ENCODE results near the gene WWC2. TPM values are rescaled to one million over a fixed set of nuclear protein-coding genes. Genes with fewer than 3 reads are reported as not detected.
"Not testable (repeated sequence)": the region's sequence is repeated elsewhere in the genome, so short reads cannot be mapped to it uniquely, and the experiment has no call there.

Gene WWC2
- total RNA-seq, 1 donor, result 4.3 TPM

DNA sequence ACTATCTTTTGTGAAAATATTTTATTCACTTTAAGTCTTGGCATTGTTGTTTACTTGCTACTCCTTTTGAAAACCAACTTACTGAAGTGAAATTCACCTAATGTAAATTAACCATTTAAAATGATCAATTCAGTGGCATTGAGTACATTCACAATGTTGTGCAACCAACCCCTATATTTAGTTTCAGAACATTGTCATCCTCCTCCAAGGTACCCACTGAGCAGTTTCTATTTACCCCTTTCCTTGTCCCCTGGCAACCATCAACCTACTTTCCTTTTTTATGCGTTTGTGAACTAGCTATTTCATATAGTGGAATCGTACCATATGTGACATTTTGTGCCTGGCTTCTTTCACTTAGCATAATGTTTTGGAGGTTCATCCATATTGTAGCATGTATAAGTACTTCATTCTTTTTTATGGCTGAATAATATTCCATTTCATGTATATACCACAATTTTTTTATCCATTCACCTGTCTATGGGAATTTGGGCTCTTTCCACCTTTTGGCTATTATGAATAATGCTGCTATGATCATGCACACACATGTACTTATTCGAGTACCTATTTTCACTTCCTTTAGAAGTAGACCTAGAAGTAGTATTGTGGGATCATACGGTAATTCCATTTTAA is 85.0 kb downstream of the WWC2 start:
- no peaks in the 10 kb centered on the region for H3K9me3 ChIP-seq (ENCODE audit: low read depth, low read length)
- no peak overlapping the region for H3K4me3 ChIP-seq (ENCODE audit: low read length)
- H3K4me1 ChIP-seq (ENCODE audit: insufficient read depth, low read length), result peaks cover 6% of the 10 kb centered on the region
- H3K27me3 ChIP-seq (ENCODE audit: insufficient read depth, low read length), result no peaks in the 10 kb centered on the region

DNA sequence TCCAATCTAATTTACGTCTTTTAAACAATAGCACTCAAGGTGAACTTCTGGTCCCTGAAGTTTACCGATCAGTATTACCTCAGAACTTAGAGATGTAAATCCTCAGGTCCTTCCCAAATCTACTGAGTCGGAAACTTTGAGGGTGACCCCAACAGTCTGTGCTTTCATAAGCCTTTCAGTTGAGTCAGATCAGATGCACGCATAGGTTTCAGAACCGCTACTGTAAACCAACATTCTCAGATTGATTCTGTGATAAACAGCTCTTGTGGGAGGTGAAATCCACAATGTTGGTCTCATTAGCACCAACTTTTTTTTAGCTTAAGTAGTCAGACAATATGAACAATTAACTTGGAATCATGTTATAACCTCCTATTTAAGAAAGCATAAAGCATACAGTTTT is 86.0 kb downstream of the WWC2 start:
- no peaks in the 10 kb centered on the region for H3K9me3 ChIP-seq (ENCODE audit: low read depth, low read length)
- H3K4me1 ChIP-seq (ENCODE audit: insufficient read depth, low read length), result peaks cover 6% of the 10 kb centered on the region
- H3K27me3 ChIP-seq (ENCODE audit: insufficient read depth, low read length), result no peaks in the 10 kb centered on the region
- no peak overlapping the region for H3K4me3 ChIP-seq (ENCODE audit: low read length)

DNA sequence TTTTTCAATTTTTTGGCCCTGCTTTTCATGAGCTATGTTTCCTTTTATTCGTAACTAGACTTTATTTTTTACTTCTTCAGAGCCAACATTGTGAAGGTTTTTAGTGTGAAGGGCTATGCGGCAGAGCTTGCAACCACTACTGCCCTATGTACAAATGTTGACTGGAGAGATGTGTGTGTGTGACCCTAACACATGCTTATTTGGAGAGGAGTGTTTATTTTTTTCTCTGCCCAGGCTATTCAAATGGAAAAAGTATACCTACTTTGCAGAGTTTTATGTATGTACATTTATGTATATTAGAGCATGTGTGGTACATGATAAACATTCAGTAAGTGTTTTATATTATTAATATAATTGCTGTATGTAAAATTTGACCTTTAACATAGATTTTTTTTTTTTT is 86.5 kb downstream of the WWC2 start:
- no peaks in the 10 kb centered on the region for H3K27me3 ChIP-seq (ENCODE audit: insufficient read depth, low read length)
- H3K9me3 ChIP-seq (ENCODE audit: low read depth, low read length), result no peaks in the 10 kb centered on the region
- no peak overlapping the region for H3K4me3 ChIP-seq (ENCODE audit: low read length)
- H3K4me1 ChIP-seq (ENCODE audit: insufficient read depth, low read length), result peaks cover 6% of the 10 kb centered on the region

DNA sequence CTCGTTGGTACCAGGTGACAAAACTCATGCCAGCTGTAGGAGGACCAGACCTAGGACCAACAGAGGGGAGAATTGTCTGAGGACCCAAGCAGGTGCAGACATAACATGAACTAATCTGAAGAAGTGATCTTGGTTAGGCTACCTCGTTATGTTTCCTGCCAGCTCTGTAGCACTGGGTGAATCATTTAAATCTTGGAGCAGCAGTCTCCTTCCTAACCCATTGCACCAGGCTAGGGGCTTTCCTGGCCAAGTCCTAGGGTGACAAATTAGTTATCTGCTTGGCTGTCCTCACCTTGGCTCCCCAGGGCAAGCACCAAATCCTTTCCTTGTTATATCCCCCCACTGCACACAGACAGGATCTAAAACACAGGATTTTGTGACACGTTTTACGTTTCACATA is 87.8 kb downstream of the WWC2 start:
- H3K4me3 ChIP-seq (ENCODE audit: low read length), result no peak overlapping the region
- peaks cover 6% of the 10 kb centered on the region for H3K4me1 ChIP-seq (ENCODE audit: insufficient read depth, low read length)
- H3K9me3 ChIP-seq (ENCODE audit: low read depth, low read length), result no peaks in the 10 kb centered on the region
- no peaks in the 10 kb centered on the region for H3K27me3 ChIP-seq (ENCODE audit: insufficient read depth, low read length)

DNA sequence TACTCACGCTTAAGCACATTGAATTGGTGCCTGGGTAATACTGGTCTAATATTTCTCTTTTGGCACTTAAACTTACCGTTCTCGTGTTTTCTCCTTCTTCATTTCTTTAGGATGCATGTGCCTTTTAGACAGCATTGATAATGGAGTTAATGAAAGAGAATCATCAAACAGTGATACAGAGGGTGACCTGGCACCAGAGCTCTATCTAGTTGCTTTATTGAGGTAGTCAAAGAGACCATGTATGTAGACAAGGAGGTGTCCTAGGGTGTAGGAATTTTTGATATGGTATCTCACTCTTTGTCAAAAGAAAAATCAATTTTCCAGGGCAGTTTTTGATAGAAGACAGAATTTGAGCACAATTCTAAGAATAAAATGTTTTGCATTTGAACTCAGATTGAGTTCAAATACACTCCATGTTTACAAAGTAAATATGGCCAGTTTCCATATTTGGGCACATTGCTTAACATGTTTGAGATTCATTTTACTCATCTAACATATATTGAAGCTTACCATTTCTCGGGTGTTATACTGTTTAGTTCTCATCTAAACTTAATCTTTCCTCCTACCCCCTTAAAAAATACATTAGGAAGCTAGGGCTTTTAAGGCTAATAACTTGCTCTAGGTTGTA is 92.0 kb downstream of the WWC2 start:
- Histone ChIP-seq H3K9me3 (ENCODE audit: low read depth, low read length) (no peaks in the 10 kb centered on the region), H3K4me3 (ENCODE audit: low read length) (no peak overlapping the region), H3K4me1 (ENCODE audit: insufficient read depth, low read length) (no peaks in the 10 kb centered on the region), H3K27me3 (ENCODE audit: insufficient read depth, low read length) (no peaks in the 10 kb centered on the region)

DNA sequence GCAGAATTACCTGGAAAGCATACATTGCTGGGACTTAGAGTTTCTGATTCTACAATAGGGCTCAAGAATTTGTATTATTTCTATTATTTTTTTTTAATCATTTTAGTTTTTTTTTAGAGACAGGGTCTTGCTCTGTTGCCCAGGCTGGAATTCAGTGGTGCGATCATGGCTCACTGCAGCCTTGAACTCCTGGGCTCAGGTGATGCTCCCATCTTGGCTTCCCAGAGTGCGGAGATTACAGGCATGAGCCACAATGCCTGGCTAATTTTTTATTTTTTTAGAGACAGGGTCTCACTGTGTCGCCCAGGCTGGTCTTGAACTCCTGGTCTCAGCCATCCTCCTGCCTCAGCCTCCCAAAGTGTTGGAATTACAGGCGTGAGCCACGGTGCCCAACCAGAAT is 92.6 kb downstream of the WWC2 start:
- no peaks in the 10 kb centered on the region for H3K4me1 ChIP-seq (ENCODE audit: insufficient read depth, low read length)
- H3K27me3 ChIP-seq (ENCODE audit: insufficient read depth, low read length), result no peaks in the 10 kb centered on the region

DNA sequence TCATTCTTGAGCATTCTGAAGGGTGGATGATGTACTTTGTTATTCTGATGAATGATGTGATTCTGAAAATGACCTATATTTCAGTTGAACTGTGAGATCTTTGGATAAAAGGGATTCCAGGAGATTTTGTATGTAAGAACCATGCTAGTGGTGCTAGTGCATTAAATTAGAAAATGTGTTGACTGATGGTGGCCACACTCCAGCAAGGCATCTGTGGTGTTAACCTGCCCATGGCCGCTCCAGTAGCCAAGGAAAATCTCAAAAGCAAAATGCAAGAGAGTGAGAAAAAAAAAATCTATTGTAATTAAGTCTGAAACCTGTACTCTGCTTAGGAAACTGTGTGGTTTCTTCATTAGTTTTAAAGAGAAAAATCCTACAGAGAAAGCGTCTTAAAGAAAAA is 93.5 kb downstream of the WWC2 start:
- Histone ChIP-seq H3K27me3 (ENCODE audit: insufficient read depth, low read length) (no peaks in the 10 kb centered on the region), H3K4me1 (ENCODE audit: insufficient read depth, low read length) (no peaks in the 10 kb centered on the region), H3K4me3 (ENCODE audit: low read length) (no peak overlapping the region), H3K9me3 (ENCODE audit: low read depth, low read length) (no peaks in the 10 kb centered on the region)

More for the DNA sequence above, 92.6 kb downstream of the WWC2 start:
- Histone ChIP-seq H3K4me3 (ENCODE audit: low read length) (no peak overlapping the region), H3K9me3 (ENCODE audit: low read depth, low read length) (no peaks in the 10 kb centered on the region)

DNA sequence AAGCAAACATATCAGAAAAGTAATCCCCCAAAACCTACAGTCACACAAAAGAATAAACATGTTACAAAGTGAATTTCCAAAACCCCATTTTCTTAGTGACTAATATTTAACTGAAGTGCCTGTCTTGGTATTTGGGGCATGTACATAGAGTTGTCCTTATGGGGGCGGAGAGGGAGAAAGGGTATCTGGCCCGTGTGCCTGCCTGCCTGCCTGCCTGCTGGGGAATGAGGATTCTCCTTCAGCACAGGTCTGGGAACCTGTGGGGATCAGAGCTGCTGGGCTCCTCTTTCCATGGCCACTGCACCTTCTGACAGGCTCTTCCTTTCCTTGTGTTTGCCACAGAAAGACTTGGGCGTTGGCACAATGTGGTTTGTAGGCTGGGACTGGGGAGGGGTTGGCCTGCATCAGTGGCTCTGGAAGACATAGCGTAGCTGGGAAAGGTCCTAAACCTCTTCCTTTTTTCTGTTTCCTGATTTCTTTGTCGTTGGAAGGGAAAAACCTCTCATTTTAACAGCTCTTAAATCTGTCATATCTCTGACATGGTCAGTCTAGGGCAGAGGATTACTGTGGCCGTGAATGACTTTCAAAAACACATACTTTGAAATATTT is 94.8 kb downstream of the WWC2 start:
- H3K27me3 ChIP-seq (ENCODE audit: insufficient read depth, low read length); H3K4me1 ChIP-seq (ENCODE audit: insufficient read depth, low read length); H3K4me3 ChIP-seq (ENCODE audit: low read length); H3K9me3 ChIP-seq (ENCODE audit: low read depth, low read length): not testable (repeated sequence)

DNA sequence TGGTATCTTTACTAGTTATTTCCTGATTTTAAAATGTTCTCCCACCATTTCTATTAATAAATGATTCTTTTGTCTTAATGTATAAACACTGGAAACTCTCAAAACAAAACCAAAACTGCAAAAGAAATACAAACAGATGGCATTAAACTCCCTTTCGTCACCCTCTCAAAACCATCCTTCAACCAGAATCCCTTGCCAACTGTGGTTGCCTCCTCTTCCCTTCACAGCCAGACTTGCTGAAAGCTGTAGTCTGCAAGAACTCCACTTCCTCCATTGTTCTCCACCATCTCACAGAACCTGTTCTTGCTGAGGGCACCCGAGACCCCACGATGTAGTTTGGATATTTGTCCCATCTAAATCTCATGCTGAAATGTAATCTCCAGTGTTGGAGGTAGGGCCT is 96.5 kb downstream of the WWC2 start:
- H3K9me3 ChIP-seq (ENCODE audit: low read depth, low read length), result no peaks in the 10 kb centered on the region
- H3K4me3 ChIP-seq (ENCODE audit: low read length), result no peak overlapping the region
- H3K4me1 ChIP-seq (ENCODE audit: insufficient read depth, low read length), result no peaks in the 10 kb centered on the region
- H3K27me3 ChIP-seq (ENCODE audit: insufficient read depth, low read length), result no peaks in the 10 kb centered on the region

DNA sequence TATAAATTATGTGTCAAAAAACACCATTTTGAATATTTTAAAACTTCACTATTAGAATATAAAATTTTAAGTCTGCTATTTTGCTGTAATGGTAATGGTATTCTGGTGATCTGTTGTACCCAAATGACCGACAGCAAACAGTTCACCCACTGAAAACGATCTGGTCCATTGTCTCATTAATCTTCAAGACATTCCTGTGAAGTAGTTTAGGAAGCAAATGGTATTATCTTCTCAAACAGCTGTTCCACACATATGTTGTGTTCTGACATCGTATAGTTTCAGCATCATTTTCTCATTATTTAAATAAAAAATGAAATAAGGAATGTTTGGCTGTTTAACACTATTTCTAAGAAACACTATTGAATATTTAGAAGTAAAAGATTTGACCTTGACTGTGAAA is 98.1 kb downstream of the WWC2 start:
- Histone ChIP-seq H3K4me1 (ENCODE audit: insufficient read depth, low read length) (no peaks in the 10 kb centered on the region), H3K9me3 (ENCODE audit: low read depth, low read length) (no peaks in the 10 kb centered on the region), H3K4me3 (ENCODE audit: low read length) (no peak overlapping the region), H3K27me3 (ENCODE audit: insufficient read depth, low read length) (no peaks in the 10 kb centered on the region)

DNA sequence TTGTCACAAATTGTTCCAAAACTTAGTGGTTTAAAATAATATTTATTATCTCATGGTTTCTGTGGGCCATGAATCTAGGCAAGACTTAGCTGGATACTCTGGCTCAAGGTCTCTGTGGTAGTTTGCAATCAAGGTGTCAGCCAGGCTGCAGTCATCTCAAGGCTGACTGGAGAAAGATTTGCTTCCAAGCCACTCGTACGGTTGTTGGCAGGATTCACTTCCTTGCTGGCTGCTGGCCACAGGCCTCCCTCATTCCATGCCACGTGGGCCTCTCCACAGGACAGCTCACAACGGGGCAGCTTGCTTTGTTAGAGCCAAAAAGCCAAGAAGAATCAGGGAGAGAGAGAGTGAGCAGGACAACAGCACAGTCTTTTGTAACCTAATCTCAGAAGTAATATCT is 101.4 kb downstream of the WWC2 start:
- no peaks in the 10 kb centered on the region for H3K4me1 ChIP-seq (ENCODE audit: insufficient read depth, low read length)
- H3K27me3 ChIP-seq (ENCODE audit: insufficient read depth, low read length), result no peaks in the 10 kb centered on the region
- H3K4me3 ChIP-seq (ENCODE audit: low read length), result no peak overlapping the region
- H3K9me3 ChIP-seq (ENCODE audit: low read depth, low read length), result no peaks in the 10 kb centered on the region

DNA sequence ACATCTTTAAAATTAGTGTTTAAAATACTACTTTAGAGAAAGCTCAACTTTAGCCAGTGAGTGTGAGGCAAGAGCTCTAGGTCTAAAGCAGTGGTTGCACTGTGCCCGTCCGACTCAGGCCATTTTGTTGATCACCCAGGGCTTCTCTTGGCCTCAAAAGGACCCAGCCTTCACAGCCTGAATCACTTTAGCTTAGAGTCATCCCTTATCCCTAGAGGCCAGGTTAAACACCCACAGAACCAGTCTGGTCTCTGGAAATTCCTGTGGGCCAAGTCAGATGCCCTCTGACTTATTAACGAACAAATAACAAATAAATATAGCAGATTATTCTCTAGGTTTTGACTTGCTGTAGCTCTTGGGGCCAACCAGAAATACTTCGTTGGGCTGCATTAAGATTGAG is 102.3 kb downstream of the WWC2 start:
- Histone ChIP-seq H3K27me3 (ENCODE audit: insufficient read depth, low read length) (no peaks in the 10 kb centered on the region), H3K4me1 (ENCODE audit: insufficient read depth, low read length) (no peaks in the 10 kb centered on the region), H3K9me3 (ENCODE audit: low read depth, low read length) (no peaks in the 10 kb centered on the region), H3K4me3 (ENCODE audit: low read length) (no peak overlapping the region)

DNA sequence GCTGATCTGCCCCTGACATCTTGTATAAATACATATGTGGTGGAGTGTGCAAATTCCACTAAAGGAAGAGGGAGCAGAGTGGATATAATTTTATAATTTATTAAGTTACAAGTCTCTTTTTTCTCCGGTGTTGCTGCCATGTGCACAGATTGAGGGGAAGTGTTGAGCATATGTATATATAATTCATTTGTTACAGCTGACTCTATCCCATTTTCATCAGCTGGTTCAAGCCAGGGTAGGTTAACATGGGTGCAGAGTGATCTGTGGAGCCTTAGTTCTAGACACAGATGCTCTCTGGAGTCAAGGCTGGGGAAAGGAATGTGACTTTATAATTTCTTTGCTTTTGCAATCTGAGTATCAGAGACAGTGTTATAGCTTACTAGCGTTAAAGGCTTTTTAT is 103.5 kb downstream of the WWC2 start:
- Histone ChIP-seq H3K9me3 (ENCODE audit: low read depth, low read length) (no peaks in the 10 kb centered on the region), H3K4me3 (ENCODE audit: low read length) (no peak overlapping the region), H3K27me3 (ENCODE audit: insufficient read depth, low read length) (no peaks in the 10 kb centered on the region), H3K4me1 (ENCODE audit: insufficient read depth, low read length) (no peaks in the 10 kb centered on the region)

DNA sequence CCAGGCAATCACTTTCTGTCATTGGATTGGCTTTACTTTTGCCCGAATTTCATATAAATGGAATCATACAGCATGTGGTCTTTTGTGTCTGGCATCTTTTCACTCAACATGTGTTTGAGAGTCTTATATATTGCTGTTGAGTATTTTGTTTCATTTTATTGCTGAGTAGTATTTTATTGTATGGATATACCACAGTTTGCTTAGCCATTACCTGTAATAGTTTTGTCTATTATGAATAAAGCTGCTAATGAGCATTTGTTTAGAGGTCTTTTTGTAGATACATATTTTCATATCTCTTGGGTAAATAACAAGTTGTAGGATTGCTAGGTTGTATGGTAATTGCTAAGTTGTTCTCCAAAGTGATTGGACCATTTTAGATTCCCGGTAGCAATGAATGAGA is 105.7 kb downstream of the WWC2 start:
- H3K9me3 ChIP-seq (ENCODE audit: low read depth, low read length), result no peaks in the 10 kb centered on the region
- H3K4me3 ChIP-seq (ENCODE audit: low read length), result no peak overlapping the region
- no peaks in the 10 kb centered on the region for H3K4me1 ChIP-seq (ENCODE audit: insufficient read depth, low read length)
- no peaks in the 10 kb centered on the region for H3K27me3 ChIP-seq (ENCODE audit: insufficient read depth, low read length)

DNA sequence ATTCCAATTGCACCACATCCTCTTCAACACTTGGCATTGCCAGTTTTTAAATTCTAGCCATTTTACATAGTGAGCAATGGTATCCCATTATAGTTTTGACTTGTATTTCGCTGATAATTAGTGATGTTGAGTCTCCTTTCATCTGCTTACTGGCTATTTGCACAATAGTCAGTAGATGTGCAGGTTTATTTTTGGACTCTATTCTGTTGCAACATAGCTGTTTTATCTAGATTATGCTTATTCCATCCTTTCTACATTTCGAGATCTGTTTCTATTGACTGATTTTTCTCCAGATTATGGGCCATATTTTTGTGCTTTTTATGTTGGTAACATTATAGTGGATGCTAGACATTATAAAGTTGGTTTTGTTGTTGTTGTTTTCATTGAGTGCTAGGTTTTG is 106.1 kb downstream of the WWC2 start:
- no peaks in the 10 kb centered on the region for H3K4me1 ChIP-seq (ENCODE audit: insufficient read depth, low read length)
- no peak overlapping the region for H3K4me3 ChIP-seq (ENCODE audit: low read length)
- H3K9me3 ChIP-seq (ENCODE audit: low read depth, low read length), result no peaks in the 10 kb centered on the region
- H3K27me3 ChIP-seq (ENCODE audit: insufficient read depth, low read length), result no peaks in the 10 kb centered on the region

DNA sequence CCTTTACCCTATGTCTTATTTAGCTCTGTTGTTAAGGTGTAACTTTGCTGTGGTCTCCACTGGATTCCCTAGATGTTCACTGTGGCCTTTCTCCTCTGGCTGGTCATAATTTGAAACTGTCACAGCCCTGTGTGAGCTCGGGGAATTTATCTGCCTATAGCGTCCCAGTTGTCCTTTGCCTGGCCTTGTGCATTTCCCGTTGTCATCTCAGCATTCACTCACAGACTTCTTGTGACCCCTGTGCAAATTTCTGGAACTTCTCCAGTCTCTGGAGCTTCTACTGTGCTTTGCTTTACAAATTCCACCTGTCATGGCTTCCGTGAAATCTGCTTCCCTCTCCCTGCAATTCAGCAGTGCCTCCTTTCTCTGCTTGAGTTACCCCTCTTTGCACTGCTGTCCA is 106.7 kb downstream of the WWC2 start:
- Histone ChIP-seq H3K4me3 (ENCODE audit: low read length) (no peak overlapping the region), H3K27me3 (ENCODE audit: insufficient read depth, low read length) (no peaks in the 10 kb centered on the region)

More for the DNA sequence above, 106.7 kb downstream of the WWC2 start:
- H3K4me1 ChIP-seq (ENCODE audit: insufficient read depth, low read length), result no peaks in the 10 kb centered on the region
- H3K9me3 ChIP-seq (ENCODE audit: low read depth, low read length), result no peaks in the 10 kb centered on the region
